Psoas muscle (tissue), 8 donors: ENCODE results near the gene IL19. TPM values are rescaled to one million over a fixed set of nuclear protein-coding genes. Genes with fewer than 3 reads are reported as not detected.
"Not testable (repeated sequence)": the region's sequence is repeated elsewhere in the genome, so short reads cannot be mapped to it uniquely, and the experiment has no call there.

Experiments
- ATAC-seq, 4 donors: fragments of 200-7000 bp; cut with Tn5 transposase; one replicate each; pipeline ENCODE4 v1.9.1; 2020; ENCODE audit warnings: moderate library complexity in 3 of 4, mild to moderate bottlenecking in 2 of 4
- DNase-seq, 2 donors: peaks; one replicate each; pipeline ENCODE4 v3.0.0-alpha.2; 2020
- H3K27ac ChIP-seq: fragments of 200-600 bp; one replicate; pipeline ENCODE4 v1.8.0; 2022
- H3K27me3 ChIP-seq, 3 donors: fragments of 200-600 bp in 1 of 3; one replicate each; pipeline versions ENCODE4 v1.6.1 to v1.8.0; 2013 to 2022; ENCODE audit warnings: low read length in 2 of 3, mild to moderate bottlenecking in 2 of 3, moderate library complexity in 1 of 3; ENCODE audit not compliant: insufficient read depth in 3 of 3
- H3K36me3 ChIP-seq, 2 donors: fragments of 200-600 bp in 1 of 2; one replicate each; pipeline versions ENCODE4 v1.6.1 to v1.8.0; 2013 to 2022; ENCODE audit warnings: low read depth in 1 of 2, mild to moderate bottlenecking in 1 of 2, moderate library complexity in 1 of 2; ENCODE audit not compliant: insufficient read depth in 1 of 2
- H3K4me1 ChIP-seq: fragments of 200-600 bp; one replicate; pipeline ENCODE4 v1.8.0; 2022
- H3K4me3 ChIP-seq: fragments of 200-600 bp; one replicate; pipeline ENCODE4 v1.8.0; 2022; ENCODE audit warnings: mild to moderate bottlenecking
- H3K9me3 ChIP-seq: fragments of 200-600 bp; one replicate; pipeline ENCODE4 v1.8.0; 2022
- CTCF ChIP-seq: fragments of 200-600 bp; IDR thresholded peaks from one replicate; pipeline ENCODE4 v1.8.0; 2022; ENCODE audit warnings: antibody characterized with exemption
- WGBS, 3 donors: extraction: QIAGEN DNeasy Blood & Tissue Kit; methylation state at CpG; one replicate each; pipeline versions ENCODE4 v1.1.6 to v1.1.7; 2013; 5-methylcytosine and 5-hydroxymethylcytosine counted together
- intact Hi-C, 2 donors: fragments of 100-400 bp; cut with DNase I; formaldehyde crosslinking; loops; one replicate each; pipeline versions ENCODE4 v1.11.0 to v1.14.2; 2022
- polyA plus RNA-seq, 3 donors: library from polyadenylated mRNA; stranded (reverse); fragments of 200-250 nt; gene quantifications; one replicate each; pipeline ENCODE4 v1.2.3, GENCODE V29; 2013
- total RNA-seq, 4 donors: library from RNA; stranded (reverse); fragmentation: NEBNext Ultra II Directional in 2 of 4; extraction: Animal tissue kit (Norgen Biotek cat#: 25700) in 2 of 4; gene quantifications; one replicate each; pipeline versions ENCODE4 v1.2.1 to v1.2.4, GENCODE V29; 2021 to 2023
- donor health status: healthy with polysubstance abuse.
- donor health status: DM: no; HTN: no; CAD: no; lungs with moderate emphysema.
- donor health status: Bipolar disorder and iron deficiency.
- donor health status: healthy.
- donor health status: DM: yes; HTN: yes; CAD: no.
- donor health status: DM: no; HTN: no; CAD: no.
- donor health status: DM: no; HTN: no; CAD: no.
- donor health status: DM: yes; HTN: yes; CAD: no.

The IL19 gene
- total and polyA plus RNA-seq, 7 donors = not detected

GRCh38 chr1:206846487-206846886, 75.9 kb downstream of the IL19 start:
- intact Hi-C loops = no loop called here
- no peak overlapping the region for H3K4me3 ChIP-seq
- no peaks in the 10 kb centered on the region for H3K27me3 ChIP-seq
- DNase-seq (no peak), ATAC-seq (no peak)
- no peaks in the 10 kb centered on the region for H3K9me3 ChIP-seq
- no peaks in the 10 kb centered on the region for H3K4me1 ChIP-seq
- no peaks in the 10 kb centered on the region for H3K36me3 ChIP-seq
- no peak for TF ChIP-seq CTCF
- H3K27ac ChIP-seq = no peak overlapping the region

GRCh38 chr1:206847337-206847834, 76.8 kb downstream of the IL19 start:
- no peaks in the 10 kb centered on the region for H3K27me3 ChIP-seq
- TF ChIP-seq CTCF = no peak
- H3K9me3 ChIP-seq = no peaks in the 10 kb centered on the region
- H3K4me1 ChIP-seq = no peaks in the 10 kb centered on the region
- no peak overlapping the region for H3K4me3 ChIP-seq
- H3K36me3 ChIP-seq = no peaks in the 10 kb centered on the region
- intact Hi-C loops = no loop called here
- H3K27ac ChIP-seq = no peak overlapping the region
- ATAC-seq (no peak), DNase-seq (no peak)
- 93 to 97% (median 96%) methylated on average over 3 of the region's 3 CpGs for WGBS, 3 donors

GRCh38 chr1:206847946-206848345, 77.4 kb downstream of the IL19 start:
- H3K4me1 ChIP-seq = no peaks in the 10 kb centered on the region
- no peak for TF ChIP-seq CTCF
- intact Hi-C loops = no loop called here
- no peak overlapping the region for H3K4me3 ChIP-seq
- no peak overlapping the region for H3K27ac ChIP-seq
- ATAC-seq (no peak), DNase-seq (no peak)
- H3K27me3 ChIP-seq = no peaks in the 10 kb centered on the region
- no peaks in the 10 kb centered on the region for H3K36me3 ChIP-seq
- whole genome bisulfite sequencing, 3 donors = 84 to 89% (median 86%) methylated on average over 1 of the region's 1 CpG
- H3K9me3 ChIP-seq = no peaks in the 10 kb centered on the region

GRCh38 chr1:206850401-206850800, 79.8 kb downstream of the IL19 start:
- whole genome bisulfite sequencing, 3 donors = 75 to 79% (median 76%) methylated on average over 2 of the region's 2 CpGs
- no peaks in the 10 kb centered on the region for H3K36me3 ChIP-seq
- H3K4me1 ChIP-seq = no peaks in the 10 kb centered on the region
- intact Hi-C loops = no loop called here
- peaks cover 3% of the 10 kb centered on the region for H3K9me3 ChIP-seq
- no peak overlapping the region for H3K4me3 ChIP-seq
- no peak overlapping the region for H3K27ac ChIP-seq
- TF ChIP-seq CTCF = no peak
- no peaks in the 10 kb centered on the region for H3K27me3 ChIP-seq
- DNase-seq (no peak), ATAC-seq (no peak)

GRCh38 chr1:206851341-206852010, 80.9 kb downstream of the IL19 start:
- intact Hi-C loops = no loop called here
- ATAC-seq (no peak), DNase-seq (no peak)
- H3K36me3 ChIP-seq = no peaks in the 10 kb centered on the region
- WGBS, 3 donors = 67 to 69% (median 68%) methylated on average over 5 of the region's 5 CpGs
- no peaks in the 10 kb centered on the region for H3K4me1 ChIP-seq
- peaks cover 3% of the 10 kb centered on the region for H3K9me3 ChIP-seq
- H3K27me3 ChIP-seq = no peaks in the 10 kb centered on the region
- no peak overlapping the region for H3K4me3 ChIP-seq
- no peak overlapping the region for H3K27ac ChIP-seq
- TF ChIP-seq CTCF = no peak

GRCh38 chr1:206852662-206853061, 82.1 kb downstream of the IL19 start:
- ATAC-seq, DNase-seq, H3K27ac ChIP-seq, H3K4me1 ChIP-seq, H3K36me3 ChIP-seq, H3K4me3 ChIP-seq, H3K27me3 ChIP-seq, intact Hi-C loops, H3K9me3 ChIP-seq: not testable (repeated sequence)
- 92 to 96% (median 94%) methylated on average over 2 of the region's 2 CpGs for WGBS, 3 donors

GRCh38 chr1:206853696-206854095, 83.1 kb downstream of the IL19 start:
- H3K4me3 ChIP-seq, H3K36me3 ChIP-seq, H3K9me3 ChIP-seq, DNase-seq, H3K27ac ChIP-seq, intact Hi-C loops, H3K4me1 ChIP-seq, ATAC-seq, H3K27me3 ChIP-seq: not testable (repeated sequence)
